Stimulated activated CD8-positive, alpha-beta memory T cell treated with anti-CD3 and anti-CD28 coated beads, Interleukin-12 subunit alpha, Interleukin-12 subunit beta, amount 100 ng/mL, for 4 hours (primary cell): ENCODE results near the gene ADNP.

Source experiments
- DNase-seq: peaks from one replicate; pipeline ENCODE4 v3.0.0-alpha.2; 2020; ENCODE audit warnings: low read depth

The ADNP gene

GRCh38 chr20:50872560-50873425, 58.4 kb downstream of the ADNP start:
- DNase-seq, result no peak

- DNase-seq, result no peak
These were observed 60.6 kb downstream of the ADNP start for GRCh38 chr20:50870561-50871161.

- DNase-seq, result no peak
These were observed 62.4 kb downstream of the ADNP start for GRCh38 chr20:50868509-50869495.

- no peak for DNase-seq
These were observed 63.4 kb downstream of the ADNP start for GRCh38 chr20:50867805-50868204.

GRCh38 chr20:50866831-50867230, 64.4 kb downstream of the ADNP start:
- DNase-seq, result no peak

- DNase-seq, result no peak
These were observed 65.1 kb downstream of the ADNP start for GRCh38 chr20:50866036-50866685.

- no peak for DNase-seq
These were observed 65.6 kb downstream of the ADNP start for GRCh38 chr20:50865591-50865990.

GRCh38 chr20:50865114-50865513, 66.1 kb downstream of the ADNP start:
- no peak for DNase-seq

GRCh38 chr20:50862546-50862945, 68.7 kb downstream of the ADNP start:
- DNase-seq, result no peak

GRCh38 chr20:50861012-50861411, 70.2 kb downstream of the ADNP start:
- no peak for DNase-seq

GRCh38 chr20:50859161-50859560, 72.1 kb downstream of the ADNP start:
- no peak for DNase-seq

GRCh38 chr20:50858525-50858924, 72.7 kb downstream of the ADNP start:
- no peak for DNase-seq

GRCh38 chr20:50857348-50857747, 73.9 kb downstream of the ADNP start:
- DNase-seq, result no peak

GRCh38 chr20:50856475-50857041, 74.7 kb downstream of the ADNP start:
- DNase-seq, result no peak

- DNase-seq, result no peak
These were observed 75.5 kb downstream of the ADNP start for GRCh38 chr20:50855498-50856474.

GRCh38 chr20:50854506-50855249, 76.6 kb downstream of the ADNP start:
- no peak for DNase-seq

GRCh38 chr20:50852085-50852484, 79.2 kb downstream of the ADNP start:
- no peak for DNase-seq

GRCh38 chr20:50850721-50851286, 80.4 kb downstream of the ADNP start:
- no peak for DNase-seq
